ENCODE measurements around the gene PHKA2. TPM values are rescaled to one million over a fixed set of nuclear protein-coding genes. Genes with fewer than 3 reads are reported as not detected.
"Not testable (repeated sequence)": the region's sequence is repeated elsewhere in the genome, so short reads cannot be mapped to it uniquely, and the experiment has no call there.

PHKA2 gene, protein sequence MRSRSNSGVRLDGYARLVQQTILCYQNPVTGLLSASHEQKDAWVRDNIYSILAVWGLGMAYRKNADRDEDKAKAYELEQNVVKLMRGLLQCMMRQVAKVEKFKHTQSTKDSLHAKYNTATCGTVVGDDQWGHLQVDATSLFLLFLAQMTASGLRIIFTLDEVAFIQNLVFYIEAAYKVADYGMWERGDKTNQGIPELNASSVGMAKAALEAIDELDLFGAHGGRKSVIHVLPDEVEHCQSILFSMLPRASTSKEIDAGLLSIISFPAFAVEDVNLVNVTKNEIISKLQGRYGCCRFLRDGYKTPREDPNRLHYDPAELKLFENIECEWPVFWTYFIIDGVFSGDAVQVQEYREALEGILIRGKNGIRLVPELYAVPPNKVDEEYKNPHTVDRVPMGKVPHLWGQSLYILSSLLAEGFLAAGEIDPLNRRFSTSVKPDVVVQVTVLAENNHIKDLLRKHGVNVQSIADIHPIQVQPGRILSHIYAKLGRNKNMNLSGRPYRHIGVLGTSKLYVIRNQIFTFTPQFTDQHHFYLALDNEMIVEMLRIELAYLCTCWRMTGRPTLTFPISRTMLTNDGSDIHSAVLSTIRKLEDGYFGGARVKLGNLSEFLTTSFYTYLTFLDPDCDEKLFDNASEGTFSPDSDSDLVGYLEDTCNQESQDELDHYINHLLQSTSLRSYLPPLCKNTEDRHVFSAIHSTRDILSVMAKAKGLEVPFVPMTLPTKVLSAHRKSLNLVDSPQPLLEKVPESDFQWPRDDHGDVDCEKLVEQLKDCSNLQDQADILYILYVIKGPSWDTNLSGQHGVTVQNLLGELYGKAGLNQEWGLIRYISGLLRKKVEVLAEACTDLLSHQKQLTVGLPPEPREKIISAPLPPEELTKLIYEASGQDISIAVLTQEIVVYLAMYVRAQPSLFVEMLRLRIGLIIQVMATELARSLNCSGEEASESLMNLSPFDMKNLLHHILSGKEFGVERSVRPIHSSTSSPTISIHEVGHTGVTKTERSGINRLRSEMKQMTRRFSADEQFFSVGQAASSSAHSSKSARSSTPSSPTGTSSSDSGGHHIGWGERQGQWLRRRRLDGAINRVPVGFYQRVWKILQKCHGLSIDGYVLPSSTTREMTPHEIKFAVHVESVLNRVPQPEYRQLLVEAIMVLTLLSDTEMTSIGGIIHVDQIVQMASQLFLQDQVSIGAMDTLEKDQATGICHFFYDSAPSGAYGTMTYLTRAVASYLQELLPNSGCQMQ
- 6.1 and 6.8 TPM in 2 replicates for total RNA-seq (2012; rRNA removed)

DNA sequence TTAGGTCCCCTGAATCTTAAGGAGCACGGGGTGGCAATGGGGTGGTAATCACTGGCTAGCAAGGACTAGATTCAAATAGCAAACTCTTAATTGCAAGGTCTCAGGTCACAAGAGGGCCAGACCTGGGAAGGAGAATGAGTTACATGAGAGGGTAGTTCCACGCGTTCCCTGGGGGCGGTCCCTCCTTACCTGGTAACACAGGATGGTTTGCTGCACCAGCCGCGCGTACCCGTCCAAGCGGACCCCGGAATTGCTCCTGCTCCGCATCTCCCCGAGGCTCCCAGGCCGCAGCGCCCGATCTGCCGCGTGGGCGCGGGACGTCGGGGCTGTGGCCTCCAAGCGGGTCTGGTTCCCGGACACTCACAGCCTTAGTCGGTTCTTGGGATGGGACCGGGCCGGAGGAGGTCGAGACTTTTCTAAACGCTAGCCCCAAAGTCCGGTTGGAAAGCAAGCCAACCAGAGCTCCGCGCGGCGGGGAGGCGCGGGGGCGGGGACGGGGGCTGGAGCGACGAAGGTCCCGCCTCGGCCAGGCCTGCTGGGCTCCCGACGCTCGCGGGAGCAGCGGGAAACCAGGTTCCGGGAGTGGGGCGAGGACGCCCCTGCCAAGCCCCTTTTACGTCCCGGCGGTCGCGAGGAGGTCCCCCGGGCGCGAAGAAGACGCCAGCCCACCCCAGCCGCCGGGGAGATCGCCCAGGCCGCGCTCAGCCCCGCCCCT is at the start of gene PHKA2:
Gene PHKA2, minus strand, starts transcription at position 449 of the 715 bp plus-strand sequence. Its CDS starts 182 bp downstream, at position 267.
- no peaks in the 10 kb centered on the region for H3K9me3 ChIP-seq (replicated peaks; ENCODE audit: low read length)
- H3K9ac ChIP-seq (ENCODE audit: low read depth, low read length): peak within 1 kb of the TSS; percentile 85
- no peaks in the 10 kb centered on the region for H3K27me3 ChIP-seq (ENCODE audit: control insufficient read depth, insufficient read depth, low read length)
- peak within 1 kb of the TSS; percentile 82 for H3K4me2 ChIP-seq (ENCODE audit: low read length)
- no peaks in the 10 kb centered on the region for H3K36me3 ChIP-seq (ENCODE audit: insufficient read depth, low read length)
- peak within 1 kb of the TSS; percentile 78 for H3K4me3 ChIP-seq (ENCODE audit: low read length)
- H3K4me1 ChIP-seq (ENCODE audit: control insufficient read depth, insufficient read depth, low read length): peaks cover 10% of the 10 kb centered on the region

DNA sequence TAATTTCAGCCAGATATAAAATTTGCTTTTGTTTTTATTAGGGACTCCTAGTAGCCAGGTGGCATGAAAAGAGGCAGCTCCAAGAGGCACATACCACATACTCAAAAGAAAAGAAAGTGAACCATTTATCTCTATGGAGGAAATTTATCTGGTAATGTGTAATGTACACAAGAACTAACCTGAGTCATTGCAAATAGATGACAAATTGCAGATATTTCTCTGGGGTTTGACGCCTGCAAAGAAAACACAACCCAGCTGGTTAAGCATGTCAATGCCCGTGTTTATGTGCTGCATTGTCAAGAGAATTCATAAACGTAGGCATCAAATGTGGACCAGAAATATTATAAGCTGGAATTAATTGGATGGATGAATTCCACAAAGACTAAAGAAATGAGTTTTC is 46.9 kb upstream of the PHKA2 start:
- no peak overlapping the region for H3K4me3 ChIP-seq (ENCODE audit: low read length)
- no peaks in the 10 kb centered on the region for H3K4me1 ChIP-seq (ENCODE audit: control insufficient read depth, insufficient read depth, low read length)
- H3K27me3 ChIP-seq (ENCODE audit: control insufficient read depth, insufficient read depth, low read length): no peaks in the 10 kb centered on the region
- no peak overlapping the region for H3K9ac ChIP-seq (ENCODE audit: low read depth, low read length)
- H3K4me2 ChIP-seq (ENCODE audit: low read length): no peak overlapping the region
- H3K9me3 ChIP-seq (replicated peaks; ENCODE audit: low read length): no peaks in the 10 kb centered on the region
- H3K36me3 ChIP-seq (ENCODE audit: insufficient read depth, low read length): no peaks in the 10 kb centered on the region

DNA sequence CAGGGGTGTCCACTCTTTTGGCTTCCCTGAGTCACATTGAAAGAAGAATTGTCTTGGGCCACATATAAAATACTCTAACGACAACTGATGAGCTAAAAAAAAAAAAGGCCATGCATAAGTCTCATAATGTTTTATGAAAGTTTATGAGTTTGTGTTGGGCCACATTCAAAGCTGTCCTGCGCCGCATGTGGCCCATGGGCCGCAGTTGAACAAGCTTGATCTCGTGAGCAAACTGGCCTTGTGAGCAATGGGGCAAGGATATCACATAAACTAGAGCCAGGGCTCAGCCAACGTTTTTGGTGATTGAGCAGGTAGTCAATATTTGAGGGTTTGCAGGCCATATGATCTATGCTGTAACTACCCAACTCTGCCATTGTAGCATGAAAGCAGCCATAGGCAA is 44.6 kb upstream of the PHKA2 start:
- no peak overlapping the region for H3K9ac ChIP-seq (ENCODE audit: low read depth, low read length)
- H3K27me3 ChIP-seq (ENCODE audit: control insufficient read depth, insufficient read depth, low read length): no peaks in the 10 kb centered on the region
- H3K4me3 ChIP-seq (ENCODE audit: low read length): no peak overlapping the region
- no peak overlapping the region for H3K4me2 ChIP-seq (ENCODE audit: low read length)
- no peaks in the 10 kb centered on the region for H3K36me3 ChIP-seq (ENCODE audit: insufficient read depth, low read length)
- H3K4me1 ChIP-seq (ENCODE audit: control insufficient read depth, insufficient read depth, low read length): no peaks in the 10 kb centered on the region
- H3K9me3 ChIP-seq (replicated peaks; ENCODE audit: low read length): no peaks in the 10 kb centered on the region

DNA sequence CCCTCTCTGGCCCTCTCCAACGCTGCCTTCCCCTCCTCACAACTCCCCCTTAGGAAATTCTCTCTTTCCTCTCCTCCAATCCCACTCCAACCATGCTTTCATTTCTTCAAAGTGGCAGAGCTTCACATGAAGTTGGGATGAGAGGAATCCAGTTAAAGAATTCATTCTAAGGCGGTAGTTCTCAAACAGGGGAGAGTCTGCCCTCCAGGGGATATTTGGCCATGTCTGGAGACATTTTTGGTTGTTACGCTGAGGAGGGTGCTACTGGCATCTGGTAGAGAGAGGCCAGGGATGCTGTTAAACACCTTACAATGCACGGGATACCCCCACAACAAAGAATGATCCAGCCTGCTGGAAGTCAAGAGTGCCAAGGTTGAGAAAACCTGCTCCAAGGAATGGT is 40.5 kb upstream of the PHKA2 start:
- H3K4me1 ChIP-seq (ENCODE audit: control insufficient read depth, insufficient read depth, low read length): no peaks in the 10 kb centered on the region
- H3K27me3 ChIP-seq (ENCODE audit: control insufficient read depth, insufficient read depth, low read length): no peaks in the 10 kb centered on the region
- H3K9ac ChIP-seq (ENCODE audit: low read depth, low read length): no peak overlapping the region
- H3K9me3 ChIP-seq (replicated peaks; ENCODE audit: low read length): no peaks in the 10 kb centered on the region
- no peak overlapping the region for H3K4me2 ChIP-seq (ENCODE audit: low read length)
- H3K36me3 ChIP-seq (ENCODE audit: insufficient read depth, low read length): no peaks in the 10 kb centered on the region
- H3K4me3 ChIP-seq (ENCODE audit: low read length): no peak overlapping the region

DNA sequence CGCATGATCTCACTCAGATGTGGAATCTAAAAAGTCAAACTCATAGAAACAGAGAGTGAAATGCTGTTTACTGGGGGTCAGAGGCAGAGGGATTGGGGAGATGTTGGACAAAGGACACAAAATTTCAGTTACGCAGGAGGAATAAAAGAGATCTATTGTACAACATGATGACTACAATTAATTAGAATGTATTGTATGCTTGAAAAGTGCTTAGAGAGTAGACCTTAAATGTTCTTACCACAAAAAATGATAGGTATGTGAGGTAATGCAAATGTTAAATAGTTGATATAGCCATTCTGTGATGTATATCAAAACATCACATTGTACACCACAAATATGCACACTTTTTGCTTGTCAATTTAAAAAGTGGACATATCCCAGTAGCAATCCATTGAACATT is 36.1 kb upstream of the PHKA2 start:
- H3K4me2 ChIP-seq (ENCODE audit: low read length): no peak overlapping the region
- H3K27me3 ChIP-seq (ENCODE audit: control insufficient read depth, insufficient read depth, low read length): no peaks in the 10 kb centered on the region
- no peaks in the 10 kb centered on the region for H3K4me1 ChIP-seq (ENCODE audit: control insufficient read depth, insufficient read depth, low read length)
- H3K36me3 ChIP-seq (ENCODE audit: insufficient read depth, low read length): no peaks in the 10 kb centered on the region
- no peak overlapping the region for H3K4me3 ChIP-seq (ENCODE audit: low read length)
- H3K9me3 ChIP-seq (replicated peaks; ENCODE audit: low read length): no peaks in the 10 kb centered on the region
- H3K9ac ChIP-seq (ENCODE audit: low read depth, low read length): no peak overlapping the region

DNA sequence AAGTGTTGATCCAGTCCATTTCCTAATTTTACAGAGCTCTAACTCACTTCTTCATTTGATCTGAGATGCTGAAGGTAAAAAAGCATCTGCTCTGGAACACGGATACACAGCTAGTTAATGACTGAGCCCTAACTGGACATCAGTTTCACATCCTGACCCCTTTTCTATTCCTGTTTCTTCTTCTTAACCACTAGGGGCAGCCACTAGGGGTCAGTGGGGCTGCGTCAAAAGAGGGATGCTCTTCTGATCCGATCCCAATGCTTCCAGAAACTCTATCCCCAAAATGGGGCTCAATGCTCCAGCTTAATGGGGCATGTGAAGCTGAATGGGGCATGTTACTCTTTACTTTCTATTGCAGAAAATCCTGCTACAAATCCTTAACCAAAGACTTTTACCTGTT is 33.4 kb upstream of the PHKA2 start:
- H3K4me2 ChIP-seq (ENCODE audit: low read length): no peak overlapping the region
- H3K9ac ChIP-seq (ENCODE audit: low read depth, low read length): no peak overlapping the region
- H3K9me3 ChIP-seq (replicated peaks; ENCODE audit: low read length): no peaks in the 10 kb centered on the region
- no peak overlapping the region for H3K4me3 ChIP-seq (ENCODE audit: low read length)
- no peaks in the 10 kb centered on the region for H3K27me3 ChIP-seq (ENCODE audit: control insufficient read depth, insufficient read depth, low read length)
- H3K36me3 ChIP-seq (ENCODE audit: insufficient read depth, low read length): no peaks in the 10 kb centered on the region
- H3K4me1 ChIP-seq (ENCODE audit: control insufficient read depth, insufficient read depth, low read length): no peaks in the 10 kb centered on the region

DNA sequence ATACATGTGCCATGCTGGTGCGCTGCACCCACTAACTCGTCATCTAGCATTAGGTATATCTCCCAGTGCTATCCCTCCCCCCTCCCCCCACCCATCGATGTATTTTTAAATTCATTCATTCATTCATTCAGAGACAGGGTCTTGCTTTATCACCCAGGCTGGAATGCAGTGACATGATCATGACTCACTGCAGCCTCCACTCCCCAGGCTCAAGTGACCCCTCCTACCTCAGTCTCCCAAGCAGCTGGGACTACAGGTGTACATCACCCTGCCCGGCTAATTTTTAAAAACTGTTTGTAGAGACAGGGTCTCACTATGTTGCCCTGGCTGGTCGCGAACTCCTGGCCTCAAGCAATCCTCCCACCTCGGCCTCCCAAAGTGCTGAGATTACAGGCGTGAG is 32.7 kb upstream of the PHKA2 start:
- H3K9me3 ChIP-seq (replicated peaks; ENCODE audit: low read length); H3K4me1 ChIP-seq (ENCODE audit: control insufficient read depth, insufficient read depth, low read length); H3K9ac ChIP-seq (ENCODE audit: low read depth, low read length); H3K4me2 ChIP-seq (ENCODE audit: low read length); H3K36me3 ChIP-seq (ENCODE audit: insufficient read depth, low read length); H3K27me3 ChIP-seq (ENCODE audit: control insufficient read depth, insufficient read depth, low read length); H3K4me3 ChIP-seq (ENCODE audit: low read length): not testable (repeated sequence)

DNA sequence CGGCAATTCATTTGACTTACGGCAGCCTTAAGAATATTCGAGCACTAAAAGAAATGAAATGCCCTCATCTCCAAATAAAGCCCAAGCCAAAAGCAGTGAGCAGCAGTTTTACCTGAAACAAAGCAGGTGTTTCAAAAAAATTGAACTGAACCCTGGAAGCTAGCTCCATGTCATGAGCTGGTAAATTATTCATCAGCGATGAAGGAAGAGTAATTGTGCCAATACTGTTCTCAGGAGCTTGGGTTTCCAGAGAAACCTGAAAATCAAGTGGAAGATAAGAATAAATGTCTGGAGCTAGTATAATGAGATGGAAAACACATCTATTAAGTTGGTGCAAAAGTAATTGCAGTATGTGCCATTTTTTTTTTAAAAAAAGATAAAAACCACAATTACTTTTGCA is 24.0 kb upstream of the PHKA2 start:
- Histone ChIP-seq H3K27me3 (ENCODE audit: control insufficient read depth, insufficient read depth, low read length) (no peaks in the 10 kb centered on the region), H3K9ac (ENCODE audit: low read depth, low read length) (no peak overlapping the region), H3K4me2 (ENCODE audit: low read length) (no peak overlapping the region), H3K36me3 (ENCODE audit: insufficient read depth, low read length) (no peaks in the 10 kb centered on the region), H3K4me3 (ENCODE audit: low read length) (no peak overlapping the region), H3K4me1 (ENCODE audit: control insufficient read depth, insufficient read depth, low read length) (no peaks in the 10 kb centered on the region), H3K9me3 (replicated peaks; ENCODE audit: low read length) (no peaks in the 10 kb centered on the region)

DNA sequence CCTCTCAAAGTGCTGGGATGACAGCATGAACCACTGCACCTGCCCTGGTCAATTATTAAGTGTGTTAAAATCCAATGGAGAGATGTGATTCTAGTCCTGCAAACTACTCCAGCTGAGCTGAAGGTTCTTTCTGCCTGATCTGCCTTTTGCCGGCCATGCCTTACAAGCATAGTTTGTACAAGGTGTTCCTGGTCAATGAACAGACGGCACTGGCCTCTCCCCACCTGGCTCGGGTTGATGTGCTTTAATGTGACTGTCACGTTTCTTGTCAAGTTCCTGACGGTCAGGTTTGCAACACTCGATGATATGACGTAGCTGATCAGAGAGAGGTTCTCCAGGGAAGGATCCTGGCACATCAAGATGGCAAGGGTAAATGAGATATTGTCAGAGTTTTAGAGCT is 23.1 kb upstream of the PHKA2 start:
- no peaks in the 10 kb centered on the region for H3K9me3 ChIP-seq (replicated peaks; ENCODE audit: low read length)
- no peaks in the 10 kb centered on the region for H3K27me3 ChIP-seq (ENCODE audit: control insufficient read depth, insufficient read depth, low read length)
- H3K4me2 ChIP-seq (ENCODE audit: low read length): no peak overlapping the region
- H3K9ac ChIP-seq (ENCODE audit: low read depth, low read length): no peak overlapping the region
- H3K4me1 ChIP-seq (ENCODE audit: control insufficient read depth, insufficient read depth, low read length): no peaks in the 10 kb centered on the region
- no peak overlapping the region for H3K4me3 ChIP-seq (ENCODE audit: low read length)
- H3K36me3 ChIP-seq (ENCODE audit: insufficient read depth, low read length): no peaks in the 10 kb centered on the region

DNA sequence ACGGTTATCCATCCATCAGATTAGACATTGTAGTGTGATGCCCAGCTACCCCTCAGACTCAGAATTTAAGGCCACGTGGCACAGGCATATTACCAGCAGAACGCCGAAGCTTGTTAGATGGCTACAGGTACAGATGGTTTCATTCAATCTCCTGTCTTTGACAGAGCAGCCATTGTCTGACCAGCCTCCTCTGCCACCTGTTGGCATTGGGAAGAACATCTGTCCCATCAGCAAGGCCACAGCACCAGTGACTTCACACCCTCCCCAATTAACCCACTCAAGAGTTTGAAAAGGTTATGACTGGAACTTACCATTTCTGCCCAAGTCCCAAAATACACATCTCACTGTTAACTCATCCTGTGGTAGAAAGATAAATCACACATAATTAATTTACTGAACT is 22.0 kb upstream of the PHKA2 start:
- Histone ChIP-seq H3K9ac (ENCODE audit: low read depth, low read length) (no peak overlapping the region), H3K27me3 (ENCODE audit: control insufficient read depth, insufficient read depth, low read length) (no peaks in the 10 kb centered on the region), H3K4me3 (ENCODE audit: low read length) (no peak overlapping the region), H3K4me2 (ENCODE audit: low read length) (no peak overlapping the region), H3K4me1 (ENCODE audit: control insufficient read depth, insufficient read depth, low read length) (no peaks in the 10 kb centered on the region), H3K9me3 (replicated peaks; ENCODE audit: low read length) (no peaks in the 10 kb centered on the region), H3K36me3 (ENCODE audit: insufficient read depth, low read length) (no peaks in the 10 kb centered on the region)

DNA sequence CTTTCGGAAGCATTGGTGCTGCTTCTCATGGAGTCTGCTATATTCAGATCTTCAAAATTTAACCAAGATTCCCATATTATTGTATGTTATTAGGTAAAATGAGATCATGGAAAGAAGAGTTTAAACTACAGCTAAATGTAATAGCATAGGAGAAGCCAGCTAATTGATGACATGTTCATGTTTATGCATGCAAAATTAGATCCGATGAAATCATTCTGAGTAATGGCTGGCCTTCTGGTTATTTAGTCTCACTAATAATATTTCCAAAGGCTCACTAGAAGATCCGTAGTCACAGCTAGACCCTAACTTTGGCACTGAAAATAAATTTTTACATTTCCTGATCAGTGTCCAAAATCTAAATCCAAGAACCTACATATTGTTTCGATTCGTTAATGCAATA is 19.8 kb upstream of the PHKA2 start:
- no peaks in the 10 kb centered on the region for H3K27me3 ChIP-seq (ENCODE audit: control insufficient read depth, insufficient read depth, low read length)
- H3K4me2 ChIP-seq (ENCODE audit: low read length): no peak overlapping the region
- peaks cover 3% of the 10 kb centered on the region for H3K4me1 ChIP-seq (ENCODE audit: control insufficient read depth, insufficient read depth, low read length)
- H3K9me3 ChIP-seq (replicated peaks; ENCODE audit: low read length): no peaks in the 10 kb centered on the region
- H3K36me3 ChIP-seq (ENCODE audit: insufficient read depth, low read length): no peaks in the 10 kb centered on the region
- H3K4me3 ChIP-seq (ENCODE audit: low read length): no peak overlapping the region
- H3K9ac ChIP-seq (ENCODE audit: low read depth, low read length): no peak overlapping the region
